Inflammatory macrophage treated with lipopolysaccharide for 1 hour (primary cell): Measurements from ENCODE around the gene GSN.

Experiments used
- DNase-seq, 2 donors: peaks; one replicate each; pipeline ENCODE4 v3.0.0-alpha.2; 2020 to 2022

The GSN gene

DNA sequence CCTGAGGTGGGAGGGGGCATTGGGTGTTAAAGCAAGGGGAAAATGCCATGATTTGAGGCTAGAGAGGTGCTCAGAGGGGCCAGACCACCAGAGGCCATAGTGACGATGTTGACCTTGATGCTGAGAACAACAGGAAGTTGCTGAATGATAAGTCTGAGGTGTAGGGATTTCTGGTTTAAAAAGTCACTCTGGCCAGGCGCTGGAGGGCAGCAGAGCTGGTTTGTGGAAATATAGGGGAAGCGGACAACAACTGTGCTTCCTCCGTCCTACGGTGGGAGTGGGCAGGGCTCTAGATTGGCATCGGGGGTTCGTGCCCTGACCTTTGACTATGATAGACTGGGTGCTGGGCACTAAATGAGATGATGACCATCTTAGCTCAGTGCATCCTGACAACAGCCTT is 57.4 kb downstream of the GSN start:
- no peak for DNase-seq

DNA sequence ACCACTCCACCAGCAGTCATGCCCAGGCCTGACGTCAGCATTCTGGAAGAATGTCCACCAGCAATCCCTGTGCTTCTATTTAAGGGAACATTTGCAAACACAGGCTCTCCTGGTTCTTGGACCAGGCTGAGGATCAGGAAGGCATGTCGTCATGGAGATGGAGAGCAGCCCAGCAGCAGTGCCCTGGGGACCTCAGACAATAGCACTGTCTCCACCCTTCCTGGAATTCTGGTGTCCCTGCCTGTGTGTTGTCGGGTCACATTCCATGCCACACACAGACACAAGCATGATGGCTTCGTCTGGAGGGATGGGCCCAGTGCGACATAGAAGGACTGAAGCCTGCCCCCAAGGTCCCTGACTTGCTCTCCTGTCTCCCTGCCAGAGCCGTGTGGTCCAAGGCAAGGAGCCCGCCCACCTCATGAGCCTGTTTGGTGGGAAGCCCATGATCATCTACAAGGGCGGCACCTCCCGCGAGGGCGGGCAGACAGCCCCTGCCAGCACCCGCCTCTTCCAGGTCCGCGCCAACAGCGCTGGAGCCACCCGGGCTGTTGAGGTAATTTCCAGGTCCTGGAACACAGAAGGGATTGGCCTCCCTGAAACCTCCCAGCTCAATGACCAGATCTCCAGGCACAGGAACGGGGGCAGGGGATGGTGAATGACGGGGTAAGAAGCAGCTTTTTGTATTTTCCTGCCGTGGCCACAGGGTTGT is 58.3 kb downstream of the GSN start:
- no peak for DNase-seq

GRCh38 chr9:121326901-121327613 is 59.1 kb downstream of the GSN start:
- DNase-seq: no peak

DNA sequence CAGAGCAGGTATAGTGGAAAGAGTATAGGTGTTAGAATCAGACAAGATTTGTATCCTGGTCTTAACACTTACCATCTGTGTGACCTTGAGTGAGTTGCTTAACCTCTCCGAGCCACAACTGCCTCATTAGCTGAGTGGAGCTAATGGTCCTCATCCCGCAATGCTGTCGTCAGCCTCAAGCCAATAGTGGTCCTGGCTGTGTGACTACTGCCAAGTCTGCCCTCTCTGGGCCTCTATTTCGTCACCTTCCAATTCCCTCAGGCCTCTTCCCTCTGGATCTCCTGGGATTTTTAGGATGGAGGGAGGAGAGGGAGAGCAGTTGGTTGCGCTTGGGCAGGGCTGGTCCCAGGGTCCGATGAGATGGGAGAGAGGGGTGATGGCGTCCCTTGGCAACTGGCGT is 60.5 kb downstream of the GSN start:
- no peak for DNase-seq

DNA sequence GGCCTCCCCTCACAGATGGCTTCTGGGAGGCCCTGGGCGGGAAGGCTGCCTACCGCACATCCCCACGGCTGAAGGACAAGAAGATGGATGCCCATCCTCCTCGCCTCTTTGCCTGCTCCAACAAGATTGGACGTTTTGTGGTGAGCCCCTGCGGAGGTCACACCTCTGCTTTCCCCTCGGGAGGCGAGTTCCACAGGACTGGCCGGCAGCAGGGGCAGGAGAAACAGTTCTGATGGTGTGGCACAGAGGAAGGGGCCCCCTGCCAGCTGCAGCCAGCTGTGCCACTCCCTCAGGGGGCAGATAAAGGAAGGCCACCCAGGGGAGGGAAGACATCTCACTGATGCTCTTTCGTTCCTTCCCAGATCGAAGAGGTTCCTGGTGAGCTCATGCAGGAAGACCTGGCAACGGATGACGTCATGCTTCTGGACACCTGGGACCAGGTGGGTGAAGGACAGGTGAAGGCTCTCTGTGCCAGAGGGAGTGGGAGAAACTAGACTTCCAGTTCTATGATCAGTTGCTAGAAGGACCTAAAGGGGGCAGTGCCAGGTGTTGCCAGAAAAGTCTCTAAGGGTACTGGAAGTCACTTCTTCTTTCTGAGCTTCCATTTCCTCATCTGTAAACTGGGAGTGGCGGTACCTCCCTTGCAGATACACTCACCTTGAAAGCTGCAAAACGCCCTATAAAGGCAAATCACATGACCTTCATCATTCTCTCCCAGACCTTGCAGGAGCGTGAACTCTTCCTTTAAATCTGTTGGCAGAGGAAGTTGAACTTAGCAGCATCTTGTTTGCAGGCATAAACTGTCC is 61.1 kb downstream of the GSN start:
- DNase-seq: no peak

DNA sequence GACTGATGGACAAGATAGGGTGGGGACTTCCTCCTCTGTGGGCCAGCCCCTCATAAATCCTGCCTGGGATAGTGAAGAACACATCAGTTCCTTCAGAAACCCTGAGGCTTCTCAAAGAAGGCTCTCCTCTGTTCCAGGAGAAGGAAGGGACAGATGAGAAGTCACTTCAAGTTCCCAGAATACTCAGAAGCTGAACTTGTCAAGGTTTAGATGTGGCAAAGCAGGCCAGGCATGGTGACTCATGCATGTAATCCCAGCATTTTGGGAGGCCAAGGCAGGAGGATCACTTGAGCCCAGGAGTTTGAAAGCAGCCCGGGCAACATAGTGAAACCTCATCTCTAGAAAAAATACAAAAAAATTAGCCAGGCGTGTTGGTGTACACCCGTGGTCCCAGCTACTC is 63.6 kb downstream of the GSN start:
- DNase-seq: no peak

DNA sequence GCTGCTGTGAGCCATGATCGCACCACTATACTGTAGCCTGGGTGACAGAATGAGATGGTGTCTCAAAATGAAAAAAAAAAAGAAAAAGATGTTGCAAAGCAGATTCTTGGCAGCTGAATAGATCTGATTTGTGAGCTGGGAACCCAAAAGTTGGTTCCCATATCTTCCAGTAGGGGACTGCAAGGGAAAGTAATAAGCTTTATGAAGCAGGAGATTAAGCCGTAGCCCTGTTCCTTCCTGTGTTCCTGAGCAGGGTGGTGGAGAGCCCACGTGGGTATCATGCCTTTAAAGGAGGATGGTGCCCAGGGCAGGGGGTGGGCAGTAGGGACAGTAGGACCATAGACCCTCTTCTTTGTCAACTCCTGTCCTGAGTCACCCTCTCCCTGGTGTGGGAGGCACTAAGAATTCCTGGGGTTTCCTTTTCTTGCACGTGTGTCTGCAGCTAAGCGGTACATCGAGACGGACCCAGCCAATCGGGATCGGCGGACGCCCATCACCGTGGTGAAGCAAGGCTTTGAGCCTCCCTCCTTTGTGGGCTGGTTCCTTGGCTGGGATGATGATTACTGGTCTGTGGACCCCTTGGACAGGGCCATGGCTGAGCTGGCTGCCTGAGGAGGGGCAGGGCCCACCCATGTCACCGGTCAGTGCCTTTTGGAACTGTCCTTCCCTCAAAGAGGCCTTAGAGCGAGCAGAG is 64.2 kb downstream of the GSN start:
- DNase-seq: no peak

GRCh38 chr9:121333950-121334773 is 66.2 kb downstream of the GSN start:
- no peak for DNase-seq

- DNase-seq: no peak
Observed at GRCh38 chr9:121336665-121337064, 68.7 kb downstream of the GSN start.

GRCh38 chr9:121339437-121339836 is 71.5 kb downstream of the GSN start:
- no peak for DNase-seq

- no peak for DNase-seq
Observed at GRCh38 chr9:121340676-121341392, 72.9 kb downstream of the GSN start.

GRCh38 chr9:121344184-121344583 is 76.2 kb downstream of the GSN start:
- DNase-seq: no peak

GRCh38 chr9:121345070-121345469 is 77.1 kb downstream of the GSN start:
- DNase-seq: no peak

DNA sequence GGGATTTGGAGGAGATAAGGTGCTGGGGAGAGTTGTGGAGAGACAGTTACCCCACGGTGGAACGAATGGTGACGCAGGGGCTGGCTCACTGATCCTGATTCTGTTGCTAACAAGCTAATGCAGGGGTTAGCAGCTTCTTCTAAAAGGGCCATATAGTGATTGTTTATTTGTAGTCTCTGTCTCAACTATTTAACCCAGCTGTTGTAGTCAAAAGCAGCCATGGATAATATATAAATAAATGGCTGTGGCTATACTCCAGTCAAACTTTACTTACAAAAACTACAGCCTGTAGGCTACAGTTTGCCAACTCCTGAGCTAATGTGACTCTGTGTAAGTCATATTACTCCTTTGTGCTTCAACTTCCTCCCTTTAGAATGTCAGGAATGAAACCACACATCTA is 80.3 kb downstream of the GSN start:
- DNase-seq: no peak

DNA sequence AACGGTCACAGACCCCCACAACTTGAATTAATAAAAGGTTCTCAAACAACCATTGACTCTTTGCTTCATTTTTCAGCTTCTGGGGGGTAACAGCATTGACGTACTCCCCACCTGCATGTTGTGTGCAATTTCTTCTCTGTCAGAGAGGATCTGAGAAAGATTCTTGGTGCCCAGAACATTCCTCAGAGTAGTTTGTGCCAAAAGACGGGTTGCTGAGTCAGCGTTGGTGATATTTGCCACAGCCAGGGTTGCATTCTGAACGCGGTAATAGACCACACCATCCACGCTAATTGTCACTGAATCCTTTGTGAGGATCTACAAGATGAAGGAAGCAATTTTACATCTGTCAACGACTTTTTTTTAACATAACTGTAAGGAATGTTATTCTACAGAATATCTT is 81.0 kb downstream of the GSN start:
- DNase-seq: no peak

DNA sequence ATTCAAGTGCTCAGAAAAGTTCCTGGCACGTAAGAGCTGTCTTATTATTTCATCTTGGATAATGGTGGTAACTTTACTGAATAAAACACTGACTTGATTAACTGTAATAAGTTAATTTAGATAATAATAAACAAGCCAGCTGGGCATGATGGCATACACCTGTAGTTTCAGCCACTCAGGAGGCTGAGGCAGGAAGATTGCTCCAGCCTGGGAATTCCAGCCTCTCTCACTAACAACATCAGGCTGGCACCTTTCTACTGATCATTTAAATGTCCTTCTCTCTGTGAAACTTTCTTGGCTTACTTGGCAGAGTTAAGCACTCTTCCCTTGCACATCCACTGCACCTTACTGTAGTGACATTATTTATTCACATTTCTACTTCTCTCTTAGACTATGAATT is 82.1 kb downstream of the GSN start:
- DNase-seq: no peak

GRCh38 chr9:121350993-121351561 is 83.1 kb downstream of the GSN start:
- peak; percentile 17 to 58 for DNase-seq

GRCh38 chr9:121353241-121354061 is 85.5 kb downstream of the GSN start:
- peak in 1 of 2 donors; percentile 24 for DNase-seq

- DNase-seq: no peak
Observed at GRCh38 chr9:121354141-121354540, 86.2 kb downstream of the GSN start.

GRCh38 chr9:121354762-121355161 is 86.8 kb downstream of the GSN start:
- DNase-seq: no peak
